ENCODE data around the gene C15orf40.

- TF ChIP-seq CTCF (IDR thresholded peaks at IDR 0.05), result no peak
- no peak for TF ChIP-seq POLR2A (IDR thresholded peaks at IDR 0.05)
- TF ChIP-seq EP300 (IDR thresholded peaks at IDR 0.05), result no peak
- TF ChIP-seq POLR2AphosphoS5 (IDR thresholded peaks at IDR 0.05), result no peak
Observed at GRCh38 chr15:82950295-82950694, 61.1 kb downstream of the C15orf40 start.

Data from gastroesophageal sphincter (tissue), 3 donors.